H1 (cell line): ENCODE measurements around the gene MATN4. TPM values are rescaled to one million over a fixed set of nuclear protein-coding genes. Genes with fewer than 3 reads are reported as not detected.

Experiments
- BCL11A ChIP-seq, 2 experiments: IDR thresholded peaks; one replicate each; pipeline ENCODE4 v1.6.1; 2011; ENCODE audit warnings: low read depth in 2 of 2, low read length in 2 of 2, mild to moderate bottlenecking in 2 of 2
- CHD2 ChIP-seq: IDR thresholded peaks from 2 replicates; pipeline ENCODE4 v1.6.1; 2012; ENCODE audit warnings: low read length, improper control_type of control experiment
- CTBP2 ChIP-seq: IDR thresholded peaks from 2 replicates; pipeline ENCODE4 v1.7.0; 2011; ENCODE audit warnings: borderline replicate concordance, mild to moderate bottlenecking, moderate library complexity, mixed read lengths, low read length; ENCODE audit not compliant: insufficient read depth, insufficient read length
- SP4 ChIP-seq: IDR thresholded peaks from 2 replicates; pipeline ENCODE4 v1.6.1; 2012; ENCODE audit warnings: low read length, inconsistent platforms
- YY1 ChIP-seq: IDR thresholded peaks from 2 replicates; pipeline ENCODE4 v1.6.1; 2011; ENCODE audit warnings: low read depth, mild to moderate bottlenecking, low read length
- polyA plus RNA-seq, 7 experiments: library from polyadenylated mRNA; depleted of rRNA in 3 of 7; stranded (reverse) in 5 of 7; unstranded in 2 of 7; fragments of >200 nt in 5 of 7; fragments of 200-250 nt in 2 of 7; gene quantifications; 1 replicate in 5 of 7; 2 replicates in 1 of 7; 4 replicates in 1 of 7; pipeline versions ENCODE4 v1.2.1 to v1.2.3, GENCODE V29; 2011 to 2013; ENCODE audit warnings: missing spikeins in 2 of 7, mixed read lengths in 2 of 7
- total RNA-seq: library from RNA; stranded (reverse); fragmentation: NEBNext Ultra II Directional; extraction: Animal tissue kit (Norgen Biotek cat#: 25700); gene quantifications from 2 replicates; pipeline ENCODE4 v1.2.1, GENCODE V29; 2021
- TF ChIP-seq, protein P1 (sequence below), 3 experiments: IDR thresholded peaks; 1 replicate in 2 of 3; 2 replicates in 1 of 3; pipeline versions ENCODE4 v1.5.1 to v1.6.1; 2011; ENCODE audit warnings: low read length in 3 of 3, mild to moderate bottlenecking in 3 of 3, inconsistent platforms in 2 of 3, low read depth in 1 of 3, moderate library complexity in 1 of 3; ENCODE audit not compliant: insufficient read depth in 1 of 3; ENCODE audit errors: control extremely low read depth in 1 of 3

Gene MATN4
- total and polyA plus RNA-seq, 2 of the 8 experiments (the other 6 are each of a cell fraction or from before 2014, with no cell fraction given) = 2.1 to 4.4 TPM

DNA sequence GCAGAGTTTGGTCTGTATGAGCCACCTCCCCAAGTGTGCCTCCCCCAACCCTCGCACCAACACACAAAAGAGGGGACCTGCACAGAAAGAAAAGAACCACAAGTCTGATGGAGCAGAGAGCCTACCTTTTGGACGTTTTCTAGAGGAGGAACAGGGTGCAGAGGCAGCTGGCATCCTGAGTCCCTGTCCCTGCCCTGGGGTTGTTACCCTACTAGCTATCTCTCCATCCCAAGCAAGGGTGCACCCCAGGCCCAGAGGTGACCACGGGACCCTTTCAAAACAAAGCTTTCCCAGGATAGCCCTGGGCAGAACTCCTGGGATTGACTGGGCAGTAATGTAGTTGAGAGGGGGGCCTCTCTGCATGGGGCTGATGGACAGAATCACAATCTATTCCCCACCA is 9.7 kb upstream of the MATN4 start (continued):
- TF ChIP-seq, protein P1, sequence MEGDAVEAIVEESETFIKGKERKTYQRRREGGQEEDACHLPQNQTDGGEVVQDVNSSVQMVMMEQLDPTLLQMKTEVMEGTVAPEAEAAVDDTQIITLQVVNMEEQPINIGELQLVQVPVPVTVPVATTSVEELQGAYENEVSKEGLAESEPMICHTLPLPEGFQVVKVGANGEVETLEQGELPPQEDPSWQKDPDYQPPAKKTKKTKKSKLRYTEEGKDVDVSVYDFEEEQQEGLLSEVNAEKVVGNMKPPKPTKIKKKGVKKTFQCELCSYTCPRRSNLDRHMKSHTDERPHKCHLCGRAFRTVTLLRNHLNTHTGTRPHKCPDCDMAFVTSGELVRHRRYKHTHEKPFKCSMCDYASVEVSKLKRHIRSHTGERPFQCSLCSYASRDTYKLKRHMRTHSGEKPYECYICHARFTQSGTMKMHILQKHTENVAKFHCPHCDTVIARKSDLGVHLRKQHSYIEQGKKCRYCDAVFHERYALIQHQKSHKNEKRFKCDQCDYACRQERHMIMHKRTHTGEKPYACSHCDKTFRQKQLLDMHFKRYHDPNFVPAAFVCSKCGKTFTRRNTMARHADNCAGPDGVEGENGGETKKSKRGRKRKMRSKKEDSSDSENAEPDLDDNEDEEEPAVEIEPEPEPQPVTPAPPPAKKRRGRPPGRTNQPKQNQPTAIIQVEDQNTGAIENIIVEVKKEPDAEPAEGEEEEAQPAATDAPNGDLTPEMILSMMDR (IDR thresholded peaks at IDR 0.05; ENCODE audit: control extremely low read depth in 1 of 3, insufficient read depth in 1 of 3, low read depth in 1 of 3, low read length in 3 of 3) = no peak
- TF ChIP-seq CHD2 (no peak), BCL11A (IDR thresholded peaks at IDR 0.05; ENCODE audit: low read depth in 2 of 2, low read length in 2 of 2) (no peak), YY1 (no peak), SP4 (no peak), CTBP2 (no peak)
